SW 1271 (cell line): ENCODE data around the gene S1PR4.
"Not testable (repeated sequence)": the region's sequence is repeated elsewhere in the genome, so short reads cannot be mapped to it uniquely, and the experiment has no call there.

ENCODE experiments used
- DNase-seq, 2 experiments: peaks; one replicate each; lab custom pipeline; 2025; lab: John Stamatoyannopoulos, UW

Gene S1PR4

DNA sequence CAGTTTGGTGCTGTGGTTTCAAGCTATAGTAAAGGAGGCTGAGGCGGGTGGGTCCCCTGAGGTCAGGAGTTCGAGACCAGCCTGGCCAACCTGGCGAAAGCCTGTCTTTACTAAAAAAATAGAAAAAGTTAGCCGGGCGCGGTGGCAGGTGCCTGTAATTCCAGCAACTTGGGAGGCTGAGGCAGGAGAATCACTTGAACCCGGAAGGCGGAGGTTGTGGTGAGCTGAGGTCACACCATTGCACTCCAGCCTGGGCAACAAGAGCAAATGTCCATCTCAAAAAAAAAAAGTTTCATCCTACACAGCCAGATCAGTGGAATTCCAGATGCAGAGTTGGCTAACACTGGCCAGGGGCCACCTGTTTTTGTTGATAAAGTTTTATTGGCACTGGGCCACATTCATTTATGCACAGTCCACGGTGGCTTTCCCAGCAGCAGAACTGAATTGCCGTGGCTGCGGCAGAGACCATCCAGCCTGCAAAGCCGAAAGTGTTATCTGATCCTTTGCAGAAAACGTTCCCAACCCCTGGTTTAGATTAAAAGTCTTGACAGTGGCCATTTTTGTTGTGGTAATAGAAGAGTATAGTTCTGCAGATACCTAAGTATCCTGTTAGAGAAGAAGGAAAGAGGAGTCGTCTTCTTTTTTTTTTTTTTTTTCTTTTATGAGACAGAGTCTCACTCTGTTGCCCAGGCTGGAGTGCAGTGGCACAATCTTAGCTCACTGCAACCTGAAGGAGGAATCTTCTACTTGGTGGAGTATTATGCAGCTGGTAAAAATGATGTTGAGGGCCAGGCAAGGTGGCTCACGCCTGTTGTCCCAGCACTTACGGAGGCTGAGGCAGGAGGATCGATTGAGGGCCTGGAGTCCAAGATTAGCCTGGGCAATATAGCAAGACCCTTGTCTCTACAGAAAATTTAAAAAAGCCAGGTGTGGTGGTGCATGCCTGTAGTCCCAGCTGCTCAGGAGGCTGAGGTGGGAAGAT is 15.8 kb downstream of the S1PR4 start:
- no peak for DNase-seq

DNA sequence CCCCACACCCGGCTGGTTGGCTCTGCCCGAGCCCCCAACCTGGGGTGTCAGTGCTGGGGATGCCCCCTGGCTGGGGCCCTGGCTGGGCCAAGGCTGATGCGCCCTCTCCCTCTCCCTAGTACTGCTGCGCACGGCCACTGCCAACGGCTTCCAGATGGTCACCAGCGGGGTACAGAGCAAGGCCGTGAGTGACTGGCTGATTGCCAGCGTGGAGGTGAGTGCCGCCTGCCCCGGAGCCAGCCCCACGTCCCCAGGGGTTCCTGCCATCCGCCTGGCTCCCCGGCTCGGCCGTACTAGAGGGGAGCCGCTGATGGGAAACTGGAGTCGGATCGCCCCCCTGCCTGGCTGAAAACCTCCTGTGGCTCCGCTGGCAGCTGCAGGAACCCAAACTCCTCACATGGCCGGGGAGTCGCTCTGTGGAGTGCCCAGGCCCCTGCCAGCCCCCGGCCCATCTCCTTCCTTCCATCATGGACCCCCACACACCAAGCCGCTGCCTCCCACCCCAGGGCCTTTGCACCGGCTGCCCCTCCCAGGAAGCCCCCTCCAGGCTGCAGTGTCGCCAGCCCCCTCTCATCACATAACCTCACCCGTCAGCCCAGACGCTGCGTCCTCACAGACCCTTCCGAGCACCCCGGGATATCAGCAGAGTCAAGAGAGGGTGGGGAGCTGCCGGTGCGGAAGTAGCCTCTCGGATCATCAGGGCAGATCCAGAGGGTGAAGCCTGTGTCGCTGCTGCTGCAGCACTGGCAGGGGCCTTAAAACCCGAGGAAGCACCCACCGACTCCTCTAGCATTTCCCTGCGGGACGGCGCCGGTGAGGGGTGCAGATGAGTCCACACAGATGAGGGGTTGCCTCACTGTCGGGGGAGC is 17.7 kb downstream of the S1PR4 start:
- no peak for DNase-seq

DNA sequence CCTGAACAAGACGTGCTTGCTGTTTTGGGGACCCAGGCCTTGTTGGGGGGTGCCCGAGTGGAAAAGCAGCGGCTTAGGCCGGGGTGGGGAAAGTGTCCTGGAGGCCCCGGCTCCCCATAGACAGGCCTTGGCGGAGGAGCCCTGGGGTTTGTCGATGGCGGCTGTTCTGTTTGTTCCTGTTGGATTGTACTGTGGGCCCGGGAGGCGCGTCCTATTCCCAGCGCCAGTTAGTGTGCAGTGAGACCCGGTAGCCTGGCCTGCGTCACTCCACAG is 18.3 kb downstream of the S1PR4 start:
- no peak for DNase-seq

DNA sequence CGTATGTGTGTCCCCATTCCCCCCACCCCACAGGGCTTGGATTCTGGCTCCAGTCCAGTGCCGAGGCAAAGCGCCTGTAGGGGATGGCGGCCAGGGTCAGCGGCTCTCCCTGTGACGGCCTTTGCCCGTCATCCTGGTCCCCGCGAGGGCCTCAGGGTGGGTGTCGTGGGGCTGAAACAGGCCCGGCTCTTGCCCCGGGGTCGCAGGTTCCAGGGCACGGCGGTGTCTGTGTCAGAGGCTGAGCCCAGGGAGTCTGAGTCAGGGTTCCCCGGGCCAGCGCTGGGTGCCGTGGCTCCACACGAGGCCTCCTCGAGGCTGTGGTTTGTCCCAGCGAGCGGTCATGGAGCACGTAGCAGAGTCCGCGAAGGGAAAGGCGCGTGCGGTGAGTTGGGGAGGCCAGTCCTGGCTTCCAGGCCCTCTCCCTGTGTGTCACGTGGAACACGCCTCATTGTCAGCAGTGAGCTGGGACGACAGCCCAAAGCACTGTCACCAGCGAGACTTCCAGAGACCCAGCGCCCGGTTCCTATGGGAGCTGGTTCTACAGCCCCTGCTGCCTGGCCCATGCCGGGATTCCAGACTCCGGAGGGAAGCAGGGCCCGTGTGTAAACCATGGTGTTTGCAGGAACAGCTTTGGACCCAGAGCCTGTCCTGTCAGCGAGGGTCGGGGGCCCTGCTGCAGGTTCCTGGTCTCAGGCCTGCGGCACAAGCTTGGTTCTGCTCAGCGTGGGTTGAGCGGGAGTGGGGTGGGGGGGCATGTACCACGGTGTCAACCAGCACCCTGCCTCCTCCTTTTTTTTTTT is 20.5 kb downstream of the S1PR4 start:
- DNase-seq, result no peak

DNA sequence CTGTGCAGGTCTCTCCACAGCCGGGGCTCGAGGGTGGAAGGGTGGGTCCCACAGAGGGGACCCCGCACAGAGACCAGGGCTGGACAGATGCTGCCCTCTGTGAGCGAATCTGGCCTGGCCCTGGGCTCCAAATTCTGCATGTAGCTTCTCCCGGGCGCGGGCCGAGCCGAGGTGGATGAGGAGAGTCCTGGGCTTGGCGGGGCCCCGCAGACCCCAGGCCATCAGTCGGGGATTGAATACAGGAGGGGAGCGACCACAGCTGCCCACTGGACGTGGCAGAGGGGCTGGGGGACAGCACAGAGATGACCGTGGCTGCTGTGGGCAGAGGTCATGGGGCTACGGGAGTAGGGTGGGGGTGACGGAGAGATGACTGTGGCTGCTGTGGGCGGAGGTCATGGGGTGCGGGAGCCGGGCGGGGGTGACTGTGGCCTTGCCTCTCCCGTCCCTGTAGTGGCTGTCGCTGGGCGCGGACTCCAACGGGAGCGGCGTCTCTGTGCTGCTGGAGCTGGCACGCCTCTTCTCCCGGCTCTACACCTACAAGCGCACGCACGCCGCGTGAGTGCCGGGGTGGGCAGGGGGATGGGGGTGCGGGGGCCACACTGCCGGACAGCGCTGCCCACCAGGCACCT is 22.6 kb downstream of the S1PR4 start:
- DNase-seq, result no peak

DNA sequence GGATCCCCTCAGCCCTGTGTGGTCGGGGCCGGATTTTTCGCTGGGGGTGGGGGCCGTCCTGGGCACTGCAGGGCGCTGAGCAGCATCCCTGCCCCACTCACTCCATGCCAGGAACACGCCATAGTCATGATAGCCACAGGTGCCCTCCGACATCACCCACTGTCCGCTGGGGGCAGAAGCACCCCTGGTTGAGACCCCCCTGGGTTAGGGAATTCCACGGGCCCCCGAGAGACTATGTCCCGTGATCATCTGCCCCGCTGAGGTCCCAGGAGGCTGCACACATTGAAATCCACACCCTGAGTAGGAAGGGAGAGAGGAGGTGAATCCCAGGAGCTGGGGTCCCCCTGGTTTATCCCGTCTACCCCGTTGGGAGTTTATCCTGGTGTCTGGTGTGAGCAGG is 23.3 kb downstream of the S1PR4 start:
- DNase-seq, result no peak

DNA sequence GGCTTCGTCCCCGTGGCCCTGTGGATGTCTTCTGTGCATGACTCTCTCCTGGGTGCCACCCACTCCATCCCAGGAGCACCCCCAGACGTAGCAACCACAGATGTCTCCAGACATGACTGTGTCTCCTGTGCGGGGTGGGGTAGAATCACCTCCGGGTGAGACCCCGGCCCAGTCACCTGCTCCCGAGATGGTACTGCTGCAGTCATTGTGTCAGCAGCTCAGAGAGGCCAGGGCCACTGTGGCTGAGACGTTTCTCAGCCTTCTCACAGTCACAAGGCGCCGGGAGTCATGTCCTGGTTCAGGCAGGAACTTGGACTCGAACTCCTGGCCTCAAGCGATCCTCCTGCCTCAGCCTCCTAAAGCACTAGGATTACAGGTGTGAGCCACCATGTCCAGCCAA is 23.8 kb downstream of the S1PR4 start:
- DNase-seq, result no peak

DNA sequence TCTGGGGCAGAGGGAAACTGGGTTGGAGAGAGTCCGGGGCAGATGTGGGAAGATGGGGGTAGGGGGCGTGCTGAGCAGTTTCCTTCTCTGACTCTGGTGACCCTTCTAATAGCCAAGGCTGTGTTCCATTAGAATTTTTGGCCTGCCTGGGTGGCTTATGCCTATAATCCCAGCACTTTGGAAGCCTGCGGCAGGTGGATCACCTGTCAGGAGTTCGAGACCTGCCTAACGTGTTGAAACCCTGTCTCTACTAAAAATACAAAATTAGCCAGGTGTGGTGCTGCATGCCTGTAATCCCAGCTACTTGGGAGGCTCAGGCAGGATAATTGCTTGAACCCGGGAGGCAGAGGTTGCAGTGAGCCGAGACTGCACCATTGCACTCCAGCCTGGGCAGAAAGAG is 24.3 kb downstream of the S1PR4 start:
- not testable (repeated sequence) for DNase-seq

DNA sequence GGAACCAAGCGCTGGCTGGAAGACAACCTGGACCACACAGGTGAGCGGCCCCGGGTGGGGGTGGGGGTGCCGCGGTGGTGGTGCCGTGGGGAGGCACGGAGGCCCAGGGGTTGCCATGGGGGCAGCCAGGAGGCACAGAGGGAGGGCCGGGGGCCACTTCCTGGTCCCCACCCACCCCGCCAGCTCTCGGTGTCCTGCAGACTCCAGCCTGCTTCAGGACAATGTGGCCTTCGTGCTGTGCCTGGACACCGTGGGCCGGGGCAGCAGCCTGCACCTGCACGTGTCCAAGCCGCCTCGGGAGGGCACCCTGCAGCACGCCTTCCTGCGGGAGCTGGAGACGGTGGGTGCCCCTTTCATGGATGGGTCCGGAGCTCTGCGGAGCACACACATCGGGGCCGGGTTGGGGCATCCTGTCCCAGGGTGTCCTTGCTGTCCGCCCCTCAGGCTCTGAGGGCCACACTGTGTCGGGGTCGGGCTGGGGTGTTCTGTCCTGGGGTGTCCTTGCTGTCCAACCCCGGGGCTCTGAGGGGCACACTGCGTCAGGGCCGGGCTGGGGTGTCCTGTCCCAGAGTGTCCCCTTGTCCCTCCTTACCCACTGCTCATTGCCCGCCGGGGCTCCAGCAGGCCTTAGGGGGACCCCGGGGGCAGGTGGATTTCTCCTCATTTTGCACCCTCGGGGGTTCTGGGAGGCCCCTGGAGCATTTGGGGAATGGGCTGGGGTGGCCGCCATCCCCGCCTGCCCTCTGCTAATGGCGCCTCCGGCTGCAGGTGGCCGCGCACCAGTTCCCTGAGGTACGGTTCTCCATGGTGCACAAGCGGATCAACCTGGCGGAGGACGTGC is 25.5 kb downstream of the S1PR4 start:
- DNase-seq, result no peak

DNA sequence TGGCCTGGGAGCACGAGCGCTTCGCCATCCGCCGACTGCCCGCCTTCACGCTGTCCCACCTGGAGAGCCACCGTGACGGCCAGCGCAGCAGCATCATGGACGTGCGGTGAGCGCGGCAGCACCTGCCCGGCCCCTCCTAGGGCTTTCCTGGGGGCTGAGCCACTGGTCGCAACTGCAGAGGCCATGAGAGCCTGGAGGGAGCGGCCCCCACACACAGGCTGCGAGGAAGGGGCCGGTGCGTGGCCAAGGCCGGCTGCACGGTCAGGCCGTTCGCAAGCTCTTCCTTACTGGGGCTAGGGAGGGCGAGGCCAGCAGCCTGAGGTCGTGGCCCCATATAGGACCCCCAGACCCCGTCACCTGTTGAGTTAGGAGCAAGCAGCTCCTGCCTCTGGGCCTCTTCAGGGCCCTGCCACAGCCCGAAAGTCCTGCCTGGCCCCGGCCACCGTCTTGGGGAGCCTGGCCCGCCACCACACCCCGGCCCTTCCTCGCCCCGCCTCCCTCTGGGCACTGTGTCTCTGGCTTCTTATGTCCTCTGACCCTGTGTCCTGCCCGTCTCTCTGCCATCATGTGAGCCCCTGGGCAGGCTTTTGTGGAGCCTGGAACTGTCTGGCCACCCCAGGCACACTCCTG is 26.2 kb downstream of the S1PR4 start:
- no peak for DNase-seq

DNA sequence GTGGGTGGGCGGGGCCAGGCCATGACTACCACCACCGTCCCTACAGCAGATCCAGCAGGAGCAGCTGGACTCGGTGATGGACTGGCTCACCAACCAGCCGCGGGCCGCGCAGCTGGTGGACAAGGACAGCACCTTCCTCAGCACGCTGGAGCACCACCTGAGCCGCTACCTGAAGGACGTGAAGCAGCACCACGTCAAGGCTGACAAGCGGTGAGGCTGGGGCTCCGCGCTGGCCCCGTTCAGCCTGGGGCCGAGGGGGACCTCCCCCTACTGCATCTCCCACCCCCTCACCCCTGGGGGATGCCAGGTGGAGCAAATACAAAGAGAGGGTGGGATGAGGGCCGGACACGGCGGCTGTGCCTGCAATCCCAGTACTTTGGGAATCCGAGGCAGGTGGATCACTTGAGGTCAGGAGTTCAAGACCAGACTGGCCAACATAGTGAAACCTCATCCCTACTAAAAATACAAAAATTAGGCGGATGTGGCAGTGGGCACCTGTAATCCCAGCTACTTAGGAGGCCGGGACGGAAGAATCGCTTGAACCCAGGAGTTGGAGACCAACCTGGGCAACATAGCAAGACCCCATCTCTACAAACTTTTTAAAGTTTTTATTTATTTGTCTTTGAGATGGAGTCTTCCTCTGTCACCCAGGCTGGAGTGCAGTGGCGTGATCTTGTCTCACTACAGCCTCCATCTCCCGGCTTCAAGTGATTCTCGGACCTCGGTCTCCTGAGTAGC is 27.8 kb downstream of the S1PR4 start:
- no peak for DNase-seq

DNA sequence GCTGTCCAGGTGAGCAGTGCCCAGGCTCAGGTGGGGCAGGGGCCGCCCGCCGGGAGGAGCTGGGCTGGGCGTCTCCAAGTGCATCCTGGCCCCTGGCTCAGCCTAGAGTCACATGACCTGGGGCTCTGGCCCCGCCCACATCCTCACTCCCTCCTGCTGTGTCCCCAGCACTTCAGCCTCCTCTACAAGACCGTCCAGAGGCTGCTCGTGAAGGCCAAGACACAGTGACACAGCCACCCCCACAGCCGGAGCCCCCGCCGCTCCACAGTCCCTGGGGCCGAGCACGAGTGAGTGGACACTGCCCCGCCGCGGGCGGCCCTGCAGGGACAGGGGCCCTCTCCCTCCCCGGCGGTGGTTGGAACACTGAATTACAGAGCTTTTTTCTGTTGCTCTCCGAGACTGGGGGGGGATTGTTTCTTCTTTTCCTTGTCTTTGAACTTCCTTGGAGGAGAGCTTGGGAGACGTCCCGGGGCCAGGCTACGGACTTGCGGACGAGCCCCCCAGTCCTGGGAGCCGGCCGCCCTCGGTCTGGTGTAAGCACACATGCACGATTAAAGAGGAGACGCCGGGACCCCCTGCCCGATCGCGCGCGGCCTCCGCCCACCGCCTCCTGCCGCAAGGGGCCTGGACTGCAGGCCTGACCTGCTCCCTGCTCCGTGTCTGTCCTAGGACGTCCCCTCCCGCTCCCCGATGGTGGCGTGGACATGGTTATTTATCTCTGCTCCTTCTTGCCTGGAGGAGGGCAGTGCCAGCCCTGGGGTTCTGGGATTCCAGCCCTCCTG is 29.1 kb downstream of the S1PR4 start:
- no peak for DNase-seq

DNA sequence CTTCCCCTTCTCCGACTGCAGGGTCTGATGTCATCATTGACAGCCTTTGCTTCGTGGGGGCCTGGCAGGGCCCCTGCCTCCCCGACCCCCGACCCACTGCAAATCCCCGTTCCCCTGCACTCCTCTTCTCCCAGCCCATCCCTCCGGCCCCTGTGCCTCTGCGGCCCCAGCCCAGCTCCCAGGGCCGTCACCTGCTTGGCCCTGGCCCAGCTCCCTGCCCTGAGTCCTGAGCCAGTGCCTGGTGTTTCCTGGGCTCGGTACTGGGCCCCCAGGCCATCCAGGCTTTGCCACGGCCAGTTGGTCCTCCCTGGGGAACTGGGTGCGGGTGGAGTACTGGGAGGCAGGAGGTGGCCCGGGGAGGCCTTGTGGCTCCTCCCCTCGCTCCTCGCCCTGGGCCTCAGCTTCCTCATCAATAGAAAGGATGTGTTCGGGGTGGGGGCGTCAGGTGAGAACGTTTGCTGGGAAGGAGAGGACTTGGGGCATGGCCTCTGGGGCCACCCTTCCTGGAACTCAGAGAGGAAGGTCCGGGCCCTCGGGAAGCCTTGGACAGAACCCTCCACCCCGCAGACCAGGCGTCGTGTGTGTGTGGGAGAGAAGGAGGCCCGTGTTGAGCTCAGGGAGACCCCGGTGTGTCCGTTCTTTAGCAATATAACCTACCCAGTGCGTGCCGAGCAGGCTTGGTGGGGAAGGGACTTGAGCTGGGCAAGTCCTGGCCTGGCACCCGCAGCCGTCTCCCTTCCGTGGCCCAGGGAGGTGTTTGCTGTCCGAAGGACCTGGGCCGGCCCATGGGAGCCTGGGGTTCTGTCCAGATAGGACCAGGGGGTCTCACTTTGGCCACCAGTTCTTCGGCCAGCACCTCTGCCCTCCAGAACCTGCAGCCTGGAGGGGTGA is 30.0 kb downstream of the S1PR4 start:
- no peak for DNase-seq

DNA sequence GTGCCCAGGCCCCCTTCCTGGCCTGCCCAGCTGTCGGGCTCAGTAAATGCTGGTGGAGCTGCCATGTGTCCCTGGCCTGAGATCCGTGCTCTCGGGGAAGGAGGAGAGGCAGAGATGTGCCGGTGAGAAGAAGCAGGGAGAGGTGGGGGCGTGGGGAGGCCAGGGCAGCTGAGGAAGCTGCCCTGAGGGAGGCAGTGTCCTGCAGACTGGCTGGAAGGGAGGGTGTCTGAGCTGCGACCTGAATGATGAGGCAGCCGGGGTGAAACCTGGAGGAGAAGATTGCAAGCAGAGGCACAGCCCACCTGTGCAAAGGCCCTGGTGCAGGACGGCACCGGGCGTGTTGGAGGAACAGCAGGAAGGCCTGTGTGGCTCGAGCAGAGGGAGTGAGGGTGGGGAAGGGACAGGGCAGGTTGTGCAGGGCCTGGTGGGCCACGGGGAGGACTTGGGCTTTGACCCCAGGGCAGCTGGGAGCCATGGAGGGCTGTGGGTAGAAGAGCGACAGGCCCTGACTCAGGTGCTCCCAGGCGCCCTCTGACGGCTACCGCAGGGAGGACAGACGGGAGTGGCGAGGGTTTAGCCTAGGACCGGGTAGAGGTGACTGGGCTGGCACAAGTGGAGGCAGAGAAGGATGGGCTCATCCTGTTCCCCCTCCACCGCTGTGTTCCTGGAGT is 31.9 kb downstream of the S1PR4 start:
- DNase-seq, result peak; percentile 33 to 46

DNA sequence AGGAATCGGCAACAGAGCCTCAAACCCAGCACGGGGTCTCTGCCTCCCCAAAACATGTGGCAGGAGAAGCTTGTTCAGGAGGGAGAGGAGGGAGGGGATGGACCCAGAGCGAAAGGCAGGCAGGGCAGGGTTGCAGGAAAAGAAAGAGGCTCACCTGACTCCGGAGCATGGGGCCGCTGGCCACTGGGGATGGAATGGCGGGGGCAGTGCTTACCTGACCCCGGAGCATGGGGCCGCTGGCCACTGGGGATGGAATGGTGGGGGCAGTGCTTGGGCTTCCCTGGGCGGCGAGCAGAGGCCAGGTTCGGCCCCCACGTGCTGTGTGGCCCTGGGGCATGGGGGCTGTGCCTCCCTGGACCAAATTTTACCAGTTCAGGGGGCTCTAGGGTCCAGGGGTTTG is 32.6 kb downstream of the S1PR4 start:
- no peak for DNase-seq

DNA sequence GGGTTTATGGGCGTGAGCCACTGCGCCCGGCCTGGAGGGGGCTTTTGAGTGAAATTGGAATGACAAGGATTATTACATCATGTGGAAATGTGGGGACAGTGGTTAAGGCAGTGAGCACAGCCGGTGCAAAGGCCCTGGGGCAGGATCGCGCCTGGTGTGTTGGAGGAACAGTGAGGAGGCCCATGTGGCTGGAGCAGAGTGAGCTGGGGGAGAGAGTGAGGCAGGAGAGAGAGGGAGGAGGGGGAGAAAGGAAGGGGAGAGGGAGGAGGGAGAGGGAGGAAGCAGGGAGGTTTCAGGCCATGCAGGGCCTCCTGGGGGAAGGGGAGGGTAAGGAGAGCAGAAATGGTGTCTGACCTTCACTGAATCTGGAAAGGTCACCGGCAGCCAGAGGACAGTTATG is 34.6 kb downstream of the S1PR4 start:
- DNase-seq, result no peak

DNA sequence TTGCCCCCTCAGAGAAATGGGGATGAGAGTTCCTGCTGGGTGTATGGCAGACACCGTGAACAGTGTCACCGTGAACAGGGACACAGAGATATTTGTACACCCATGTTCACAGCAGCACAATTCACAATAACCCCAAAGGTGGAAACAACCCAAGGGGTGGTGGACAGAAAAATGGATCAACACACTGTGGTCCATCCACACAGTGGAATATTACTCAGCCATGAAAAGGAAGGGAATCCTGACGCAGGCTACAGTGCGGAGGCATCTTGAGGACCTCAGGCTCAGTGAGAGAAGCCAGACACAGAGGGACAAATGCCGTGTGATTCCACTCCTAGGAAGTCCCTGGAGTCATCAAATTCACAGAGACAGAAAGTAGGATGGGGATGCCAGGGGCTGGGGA is 38.3 kb downstream of the S1PR4 start:
- no peak for DNase-seq
